DMS53 treated with DMSO at 0.1 percent for 48 hours (cell line): ENCODE results near the gene EWSR1.

Experiments used
- DNase-seq: peaks from one replicate; lab custom pipeline; 2025; ENCODE audit not compliant: unreplicated experiment; lab: John Stamatoyannopoulos, UW

EWSR1 gene

GRCh38 chr22:29302681-29303465 lies 34.8 kb downstream of the EWSR1 start:
- DNase-seq, result no peak

GRCh38 chr22:29305836-29306174 lies 37.7 kb downstream of the EWSR1 start:
- DNase-seq, result no peak

- DNase-seq, result peak; percentile 12
Measured at GRCh38 chr22:29306175-29306834, 38.2 kb downstream of the EWSR1 start, which contains the start of gene GAS2L1. TSS of gene GAS2L1 (plus strand) at chr22:29306650. CDS start at chr22:29308106, 1,456 bp downstream.

- DNase-seq, result no peak
Measured at GRCh38 chr22:29306835-29307595, 38.9 kb downstream of the EWSR1 start.

- DNase-seq, result no peak
Measured at GRCh38 chr22:29307596-29308147, 39.6 kb downstream of the EWSR1 start.

- no peak for DNase-seq
Measured at GRCh38 chr22:29308148-29308790, 40.2 kb downstream of the EWSR1 start.

GRCh38 chr22:29308791-29309262 lies 40.8 kb downstream of the EWSR1 start:
- DNase-seq, result no peak

GRCh38 chr22:29309332-29310064 lies 41.4 kb downstream of the EWSR1 start:
- DNase-seq, result no peak

GRCh38 chr22:29310065-29310862 lies 42.2 kb downstream of the EWSR1 start:
- DNase-seq, result no peak

GRCh38 chr22:29310863-29311339 lies 42.8 kb downstream of the EWSR1 start:
- no peak for DNase-seq

GRCh38 chr22:29311464-29312217 lies 43.6 kb downstream of the EWSR1 start:
- DNase-seq, result no peak

GRCh38 chr22:29312218-29313125 lies 44.4 kb downstream of the EWSR1 start:
- no peak for DNase-seq

GRCh38 chr22:29313126-29313575 lies 45.1 kb downstream of the EWSR1 start:
- peak; percentile 10 for DNase-seq

- DNase-seq, result no peak
Measured at GRCh38 chr22:29313576-29314466, 45.8 kb downstream of the EWSR1 start.

GRCh38 chr22:29314537-29315285 lies 46.6 kb downstream of the EWSR1 start:
- no peak for DNase-seq
